ENCODE measurements around the gene STRIP1.
"Not testable (repeated sequence)": the region's sequence is repeated elsewhere in the genome, so short reads cannot be mapped to it uniquely, and the experiment has no call there.

STRIP1 gene

DNA sequence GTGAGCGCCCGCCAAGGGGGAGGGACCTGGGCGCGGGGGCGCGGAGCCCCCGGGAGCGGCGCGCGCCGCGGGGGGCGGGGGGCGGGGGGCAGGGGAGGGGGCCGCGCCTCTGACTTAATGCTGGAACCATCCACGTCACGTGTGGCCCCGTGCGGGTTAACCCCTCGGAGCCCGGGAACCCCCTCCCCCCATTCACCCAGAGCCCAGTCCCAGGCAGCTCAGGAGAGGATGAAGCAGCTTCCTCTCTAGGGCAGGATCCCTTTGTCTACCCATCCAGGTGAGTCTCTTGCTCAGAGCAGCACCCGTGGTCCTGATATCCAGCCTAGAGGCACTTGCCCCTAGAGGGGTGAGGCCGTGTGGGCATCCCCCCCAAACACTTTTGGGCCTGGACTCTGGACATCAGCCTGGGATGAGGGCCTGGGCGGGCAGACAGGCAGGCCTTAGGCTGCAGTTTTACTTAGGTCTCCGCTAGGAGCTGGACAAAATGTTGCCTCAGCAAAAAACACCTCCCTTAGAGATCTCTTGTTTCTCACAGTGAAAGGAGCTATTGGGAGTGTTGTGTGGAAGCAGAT, 36.3 kb downstream of the STRIP1 start, which contains the start of gene ALX3:
Gene ALX3, minus strand, starts transcription at position 2 of the 572 bp plus-strand sequence. CDS start 60 bp downstream, outside the sequence.
- DNase-seq, result no peak

DNA sequence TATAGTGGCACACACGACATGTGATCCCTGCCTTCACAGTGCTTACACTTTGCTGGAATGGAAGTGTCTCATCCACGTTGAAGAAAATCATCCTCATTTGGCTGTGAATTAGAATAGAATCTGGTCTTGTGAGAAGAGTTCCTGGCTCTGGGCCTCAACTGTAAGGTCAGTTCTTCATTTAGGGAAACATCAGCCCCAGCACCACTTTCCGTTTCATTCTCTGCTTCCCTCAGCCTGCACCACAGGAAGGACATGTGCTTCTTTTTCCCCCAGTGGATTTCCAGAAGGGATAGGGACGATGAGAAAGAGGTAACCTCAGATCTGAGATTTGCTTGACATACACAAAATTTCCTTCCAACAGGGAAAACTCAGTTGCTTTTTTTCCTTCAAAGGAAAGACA, 39.7 kb downstream of the STRIP1 start:
- DNase-seq, result no peak

DNA sequence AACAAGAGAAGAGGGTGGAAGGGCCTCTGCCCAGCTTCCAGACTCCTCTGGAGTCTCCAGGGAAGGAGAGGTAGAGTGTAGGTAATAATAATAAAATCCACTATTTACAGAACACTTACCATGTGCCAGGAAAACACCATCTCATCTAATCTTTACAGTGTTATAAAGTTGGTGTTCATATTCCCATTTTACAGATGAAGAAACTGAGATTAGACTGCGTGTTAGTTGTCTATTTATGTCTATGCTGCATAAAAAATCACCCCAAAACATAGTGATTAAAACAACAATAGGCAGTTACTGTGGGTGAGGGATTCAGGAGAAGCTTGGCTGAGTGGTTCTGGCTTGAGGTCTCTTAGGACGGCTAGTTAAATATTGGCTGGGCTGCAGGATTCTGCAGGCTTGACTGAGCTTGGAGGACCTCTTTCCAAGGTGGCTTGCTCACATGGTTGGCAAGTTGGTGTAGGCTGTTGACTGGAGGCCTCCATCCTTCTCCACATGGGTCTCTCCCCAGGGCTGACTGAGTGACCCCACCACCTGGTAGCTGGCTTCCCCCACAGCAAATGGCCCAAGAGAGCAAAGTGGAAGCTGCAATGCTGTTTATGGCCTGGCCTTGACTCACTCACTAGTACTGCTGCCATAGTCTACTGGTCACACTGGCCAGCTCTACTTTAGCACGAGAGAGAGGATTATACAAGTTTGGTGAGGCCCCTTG, 42.5 kb downstream of the STRIP1 start:
- DNase-seq, result no peak

DNA sequence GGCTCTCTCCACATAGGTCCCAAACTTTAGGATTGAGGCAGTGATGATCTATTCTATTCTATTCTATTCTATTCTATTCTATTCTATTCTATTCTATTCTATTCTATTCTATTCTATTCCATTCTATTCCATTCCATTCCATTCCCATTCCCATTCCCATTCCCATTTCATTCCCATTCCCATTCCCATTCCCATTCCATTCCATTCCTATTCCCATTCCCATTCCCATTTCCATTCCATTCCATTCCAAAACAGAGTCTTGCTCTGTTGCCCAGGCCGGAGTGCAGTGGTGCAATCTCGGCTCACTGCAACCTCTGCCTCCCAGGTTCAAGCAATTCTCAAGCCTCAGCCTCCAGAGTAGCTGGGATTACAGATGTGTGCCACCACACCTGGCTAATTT, 45.6 kb downstream of the STRIP1 start:
- DNase-seq, result not testable (repeated sequence)

DNA sequence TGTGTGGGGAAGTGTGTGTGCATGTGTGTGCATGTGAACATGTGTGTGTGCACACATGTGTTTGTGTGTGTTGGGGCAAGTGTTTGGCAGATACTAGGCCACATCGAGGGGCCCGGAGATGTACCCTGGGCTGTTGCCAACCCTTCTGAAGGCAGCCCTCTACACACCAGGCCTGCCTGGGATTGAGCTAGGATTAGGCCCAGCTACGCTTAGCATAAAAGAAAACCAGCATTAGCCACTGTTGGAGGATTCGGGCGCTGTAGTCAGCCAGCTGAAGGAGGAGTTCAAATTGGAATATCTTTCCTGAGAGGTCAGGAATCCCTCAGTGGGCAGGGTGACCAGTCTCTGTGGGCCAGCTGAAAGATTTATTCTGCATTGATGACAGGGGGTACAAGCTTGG, 46.6 kb downstream of the STRIP1 start:
- DNase-seq, result no peak

DNA sequence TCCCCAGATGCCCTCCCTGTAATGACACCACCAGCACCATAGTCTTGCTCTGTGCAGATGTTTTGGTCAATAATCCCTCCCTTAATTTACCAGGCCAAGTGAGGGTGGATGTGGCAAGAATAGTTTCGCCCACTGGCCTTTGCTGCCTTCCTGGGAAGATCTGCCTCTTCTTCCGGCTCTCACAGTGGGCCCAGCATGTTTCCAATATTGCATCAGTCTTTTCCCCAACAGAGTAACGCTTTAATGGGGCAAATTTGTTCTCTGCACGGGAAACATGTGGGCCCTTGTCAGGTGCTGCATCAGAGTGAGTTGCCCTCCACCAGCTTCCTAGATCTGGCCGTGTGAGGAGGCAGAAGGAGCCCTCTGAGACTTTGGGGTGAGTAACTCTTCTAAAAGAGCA, 48.1 kb downstream of the STRIP1 start:
- DNase-seq, result no peak

DNA sequence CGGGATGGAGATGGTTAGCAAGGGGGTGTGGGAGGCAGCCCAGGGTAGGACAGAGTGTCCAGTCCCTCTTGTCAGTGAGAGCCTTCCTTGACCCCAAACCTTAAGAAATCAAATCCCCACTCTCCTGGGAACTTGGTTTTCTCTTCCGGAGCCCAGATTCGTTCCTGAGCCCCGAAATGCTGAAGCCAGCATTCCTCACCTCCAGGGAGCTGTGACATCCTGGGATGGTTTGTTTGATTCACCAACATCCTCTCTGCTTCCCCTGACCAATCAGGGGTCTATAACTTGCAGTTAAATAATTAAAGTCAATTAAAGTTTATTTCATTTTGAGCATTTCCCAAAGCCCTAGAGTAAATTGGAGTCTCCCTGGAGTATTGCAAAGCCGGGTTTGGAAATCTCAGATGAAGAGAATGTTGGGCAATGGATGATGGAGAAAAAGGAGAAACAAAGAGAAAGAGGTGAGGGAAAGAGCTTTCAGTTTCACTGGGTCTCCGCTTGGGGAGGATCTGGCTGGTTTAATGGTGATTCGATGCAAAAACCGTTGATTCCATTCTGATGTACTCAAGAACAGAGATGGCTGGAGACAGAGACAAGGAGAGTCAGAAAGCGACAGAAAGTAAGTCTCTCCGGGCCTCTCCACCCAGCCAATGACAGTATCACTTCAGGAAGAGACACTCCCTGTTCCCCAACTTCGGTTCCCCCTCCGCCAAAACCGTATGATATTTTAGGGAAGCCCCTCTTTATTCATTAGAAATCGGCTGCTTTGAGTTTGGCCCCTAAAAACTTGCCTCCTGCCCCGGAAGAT, 48.8 kb downstream of the STRIP1 start:
- DNase-seq, result no peak

DNA sequence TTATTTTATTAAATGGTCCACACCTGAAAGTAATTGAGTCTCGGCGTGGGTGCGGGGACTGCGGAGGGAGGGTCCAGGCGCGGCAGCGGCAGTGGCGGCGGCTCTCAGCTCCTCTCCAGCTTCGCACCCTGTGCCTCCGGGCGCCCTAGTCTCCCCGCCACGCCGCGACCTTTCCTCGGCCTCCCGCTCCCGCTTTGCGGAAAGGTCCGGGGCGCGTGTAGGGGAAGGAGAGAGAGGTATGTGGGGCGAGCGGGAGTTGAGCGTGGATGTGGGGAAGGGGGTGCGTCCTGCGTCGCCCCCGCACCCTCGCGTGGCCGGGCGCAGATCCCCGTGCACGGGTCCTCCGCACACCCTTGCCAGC, 49.4 kb downstream of the STRIP1 start:
- no peak for DNase-seq

DNA sequence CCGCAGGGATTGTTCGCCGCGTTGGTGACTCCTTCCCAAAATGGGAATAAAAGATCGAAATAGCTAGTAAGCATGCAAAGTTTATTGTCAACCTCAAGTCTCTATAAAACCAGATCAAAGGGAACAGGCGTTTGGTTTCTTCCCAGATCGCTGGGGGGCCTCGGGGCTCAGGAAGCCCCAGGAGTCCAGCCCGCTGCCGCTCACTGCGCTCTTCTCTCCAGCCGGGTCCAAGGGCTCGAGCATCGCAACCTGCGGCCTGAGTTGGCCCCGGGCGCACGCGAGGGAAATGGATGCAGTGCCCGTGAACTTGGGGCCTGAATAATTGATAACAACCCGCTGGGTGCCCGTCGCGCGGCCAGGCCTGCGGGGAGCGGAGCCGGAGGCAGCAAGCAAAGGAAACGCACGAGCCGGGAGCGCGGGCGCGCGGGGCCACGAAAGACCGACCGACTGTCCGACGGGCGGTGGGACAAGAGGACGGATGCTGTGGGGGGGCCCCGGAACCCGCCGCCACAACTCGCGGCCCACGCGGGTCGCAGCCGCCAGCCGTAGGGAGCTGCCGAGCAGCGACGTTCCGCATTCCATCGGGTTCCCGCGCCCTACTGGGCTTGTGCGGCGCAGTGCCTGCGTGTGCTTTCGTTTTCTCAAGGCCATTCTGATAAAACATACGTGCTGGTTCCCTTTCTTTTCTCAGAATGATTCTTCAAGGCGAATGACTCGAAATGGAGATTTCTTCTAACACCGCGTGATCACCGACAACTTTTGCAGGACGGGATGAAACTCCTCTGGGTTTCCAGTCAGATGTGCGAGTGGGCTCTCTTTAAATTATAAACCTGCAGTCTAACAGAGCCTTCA, 50.0 kb downstream of the STRIP1 start:
- no peak for DNase-seq

DNA sequence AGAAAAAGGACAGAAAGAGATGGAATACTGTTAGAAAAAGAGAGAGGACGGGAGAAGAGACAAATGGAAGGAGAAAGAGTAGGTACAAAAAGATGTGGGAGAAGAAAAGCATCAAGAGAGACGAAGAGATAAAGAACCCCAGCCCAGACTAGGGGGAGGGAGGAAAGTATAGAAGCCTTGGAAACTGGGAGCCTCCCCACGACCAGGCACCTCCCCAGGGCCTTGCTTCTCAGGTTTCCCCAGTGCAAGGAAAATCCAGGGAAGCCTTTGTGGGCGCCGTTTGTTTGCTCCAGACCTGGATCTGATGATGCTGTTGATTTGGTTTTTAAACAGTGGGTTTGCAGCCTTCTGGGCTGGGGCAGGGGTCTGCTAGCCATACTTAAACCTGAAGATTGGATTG, 51.2 kb downstream of the STRIP1 start:
- no peak for DNase-seq

DNA sequence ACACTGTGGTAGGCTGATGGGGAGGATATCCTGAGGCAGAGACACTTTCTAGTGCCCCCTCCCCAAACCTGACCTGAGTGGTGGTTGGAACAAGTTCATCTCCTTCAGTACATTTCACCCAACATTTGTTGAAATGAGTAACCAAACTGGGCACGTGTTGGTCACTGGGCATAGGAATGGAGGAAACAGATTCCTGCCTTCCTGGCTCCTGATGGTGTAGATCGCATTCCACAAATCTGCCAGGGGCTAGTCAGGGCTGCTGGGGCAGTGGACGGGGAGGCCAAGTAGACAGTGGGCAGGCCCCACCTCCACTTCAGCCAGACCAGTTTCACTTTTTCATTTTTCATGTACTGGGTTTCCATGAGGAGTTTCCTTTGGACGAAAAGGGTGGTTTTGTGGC, 52.5 kb downstream of the STRIP1 start:
- no peak for DNase-seq

DNA sequence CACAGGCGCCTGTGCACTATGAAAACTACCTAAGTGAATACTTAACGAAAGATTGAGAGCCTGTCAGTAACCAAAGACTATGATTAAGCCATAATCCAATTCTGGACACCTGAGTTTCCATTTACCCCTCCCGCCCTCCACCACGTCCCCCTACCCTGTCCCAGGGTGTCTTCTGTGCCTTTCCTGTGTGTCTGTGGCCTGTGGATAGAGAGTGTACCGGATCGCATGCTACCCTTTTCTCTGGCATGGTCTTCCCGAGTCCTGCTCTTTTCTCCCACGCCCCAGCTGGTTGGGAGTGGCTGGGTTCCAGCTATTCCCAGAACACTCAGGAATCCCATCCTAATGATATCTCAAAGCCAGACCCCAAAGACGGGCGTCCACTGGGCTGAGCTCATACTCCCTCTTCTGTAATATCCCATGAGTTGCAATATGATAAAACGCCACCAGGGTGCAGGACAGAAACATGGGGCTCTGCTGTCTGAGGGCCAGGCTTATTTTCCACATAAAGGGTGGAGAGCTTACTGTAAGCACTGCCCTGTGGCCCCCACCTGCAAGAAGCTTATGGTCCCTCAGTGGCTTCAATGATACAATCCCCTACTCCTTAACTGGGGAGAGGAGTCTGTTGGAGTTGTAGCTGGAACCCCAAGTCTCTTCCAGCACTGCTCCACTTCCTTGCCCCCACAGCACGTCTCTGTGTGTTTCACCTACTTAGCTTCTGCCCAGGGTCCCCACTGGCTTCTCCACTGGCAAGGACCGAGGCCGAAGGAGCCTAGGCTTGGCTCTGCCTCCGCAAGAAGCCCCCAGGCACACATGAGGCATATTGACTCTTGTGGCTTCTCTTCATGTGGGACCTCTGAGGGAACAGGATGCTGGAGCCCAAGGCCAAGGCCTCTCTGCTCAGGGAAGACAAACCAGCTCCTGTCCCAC, 53.7 kb downstream of the STRIP1 start:
- peak; percentile 59 for DNase-seq

DNA sequence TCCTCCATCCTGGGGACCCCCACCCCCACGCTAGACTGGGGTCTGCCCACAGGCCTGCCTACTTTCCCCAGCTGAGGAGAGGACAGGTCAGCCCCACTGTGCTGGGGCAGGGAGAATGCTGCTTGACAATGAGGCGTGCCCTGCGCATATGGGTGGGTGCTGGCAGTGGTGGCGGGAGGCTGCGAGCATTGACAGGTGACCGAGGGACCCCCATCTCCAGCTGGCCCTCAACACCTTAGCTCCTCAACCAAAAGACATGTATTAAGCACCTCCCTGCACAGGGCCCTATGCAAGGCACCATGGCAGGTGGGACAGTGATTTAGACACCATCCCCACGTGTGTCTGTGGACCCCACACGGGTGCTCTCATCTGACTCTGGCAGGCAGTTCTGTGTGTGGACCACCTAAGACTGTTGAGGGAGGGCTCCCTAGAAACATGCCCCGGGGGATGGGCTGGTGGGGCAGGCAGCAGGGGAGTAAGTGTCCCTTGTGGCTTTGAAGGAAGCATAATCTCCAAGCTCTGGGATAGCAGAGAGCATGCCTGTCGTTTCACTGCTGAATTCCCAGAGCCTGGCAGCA, 54.4 kb downstream of the STRIP1 start:
- DNase-seq, result no peak

DNA sequence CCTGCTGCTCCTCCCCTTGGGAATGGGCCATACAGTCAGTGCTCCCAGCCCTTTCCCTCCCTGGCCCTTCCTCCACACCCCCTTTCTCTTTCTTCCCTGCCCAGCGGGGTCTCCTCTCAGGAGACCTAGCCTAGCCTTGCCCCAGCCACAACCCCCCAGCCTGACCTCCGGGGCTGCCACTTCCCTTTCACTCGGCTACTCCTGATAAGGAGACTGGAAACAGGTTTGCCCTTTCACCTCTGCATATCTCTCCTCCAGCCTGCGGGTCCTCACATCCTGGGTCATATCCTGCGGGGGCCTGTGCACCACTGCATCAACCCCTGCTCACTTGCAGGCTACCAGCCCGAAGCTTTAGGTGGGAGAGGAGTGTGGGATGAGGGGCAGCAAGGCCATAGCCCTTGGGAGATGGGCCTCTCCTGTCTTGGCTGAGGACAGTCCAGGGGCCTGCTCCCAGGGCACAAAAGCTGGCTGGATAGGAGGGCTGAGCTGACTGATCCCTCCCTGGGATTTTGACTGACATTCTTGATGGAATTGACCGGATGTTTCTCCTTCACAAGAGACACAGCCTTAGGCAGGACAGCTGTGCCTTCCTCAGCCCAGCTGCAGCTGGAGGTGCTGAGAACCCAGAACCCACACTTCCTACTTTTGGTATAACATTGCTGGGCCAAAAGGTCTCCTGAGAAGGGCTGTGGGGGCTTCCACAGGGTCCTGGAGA, 55.3 kb downstream of the STRIP1 start:
- DNase-seq, result no peak

DNA sequence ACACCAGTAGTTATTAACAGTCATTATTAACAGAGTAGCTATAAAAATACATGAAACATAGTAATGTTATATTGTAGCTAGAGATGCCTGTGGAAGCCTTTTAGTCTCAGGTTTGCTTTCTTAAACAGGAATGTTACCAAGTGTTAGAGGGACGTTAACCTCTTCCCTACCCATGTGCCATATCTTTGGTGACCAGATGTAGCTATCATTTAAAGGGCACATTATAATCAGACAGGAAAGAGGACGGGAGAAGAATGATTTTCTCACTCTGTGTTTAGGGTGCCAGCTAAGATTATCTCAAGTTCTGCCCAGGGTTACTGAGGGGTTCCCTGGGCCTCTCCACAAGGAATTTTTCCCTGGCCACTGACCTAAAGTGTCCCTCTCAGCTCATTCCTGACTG, 57.0 kb downstream of the STRIP1 start:
- DNase-seq, result no peak

DNA sequence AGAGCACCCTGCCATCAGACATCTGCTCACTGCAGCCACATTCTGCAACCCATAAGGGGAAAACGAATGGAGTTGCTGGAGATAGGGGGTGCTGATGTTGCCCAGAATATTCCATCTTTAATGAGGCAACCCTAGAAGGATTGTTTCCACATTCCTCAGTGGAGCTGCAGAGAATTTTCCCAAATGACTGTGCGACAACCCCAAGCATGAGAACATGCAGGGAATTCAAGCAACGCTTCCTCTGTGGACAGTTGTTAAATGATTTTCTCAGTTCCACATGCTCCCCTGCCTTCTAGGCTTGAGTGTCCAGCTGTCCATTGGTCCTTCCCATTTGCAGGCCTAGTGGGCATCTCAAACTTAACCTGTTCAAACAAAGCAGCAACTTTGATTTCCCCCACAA, 57.4 kb downstream of the STRIP1 start:
- peak; percentile 22 for DNase-seq

DNA sequence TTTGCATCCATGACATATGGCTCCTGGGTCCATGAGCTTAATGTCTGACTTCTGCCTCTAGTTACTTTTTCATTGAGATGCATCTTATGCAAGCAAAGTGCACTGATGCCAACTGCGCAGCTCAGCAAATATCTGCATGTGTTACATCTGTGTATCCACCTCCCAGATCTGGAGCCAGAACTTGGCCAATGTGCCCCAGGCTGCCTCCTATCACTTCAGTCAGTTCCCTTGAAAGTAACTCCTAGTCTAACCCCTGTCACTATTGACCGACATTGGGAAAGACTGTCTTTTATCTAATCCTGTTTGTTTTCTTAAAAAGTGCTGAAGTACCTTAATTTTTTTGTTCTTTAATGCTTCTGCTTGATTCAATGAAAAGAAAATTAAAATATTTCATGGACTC, 58.6 kb downstream of the STRIP1 start:
- no peak for DNase-seq

DNA sequence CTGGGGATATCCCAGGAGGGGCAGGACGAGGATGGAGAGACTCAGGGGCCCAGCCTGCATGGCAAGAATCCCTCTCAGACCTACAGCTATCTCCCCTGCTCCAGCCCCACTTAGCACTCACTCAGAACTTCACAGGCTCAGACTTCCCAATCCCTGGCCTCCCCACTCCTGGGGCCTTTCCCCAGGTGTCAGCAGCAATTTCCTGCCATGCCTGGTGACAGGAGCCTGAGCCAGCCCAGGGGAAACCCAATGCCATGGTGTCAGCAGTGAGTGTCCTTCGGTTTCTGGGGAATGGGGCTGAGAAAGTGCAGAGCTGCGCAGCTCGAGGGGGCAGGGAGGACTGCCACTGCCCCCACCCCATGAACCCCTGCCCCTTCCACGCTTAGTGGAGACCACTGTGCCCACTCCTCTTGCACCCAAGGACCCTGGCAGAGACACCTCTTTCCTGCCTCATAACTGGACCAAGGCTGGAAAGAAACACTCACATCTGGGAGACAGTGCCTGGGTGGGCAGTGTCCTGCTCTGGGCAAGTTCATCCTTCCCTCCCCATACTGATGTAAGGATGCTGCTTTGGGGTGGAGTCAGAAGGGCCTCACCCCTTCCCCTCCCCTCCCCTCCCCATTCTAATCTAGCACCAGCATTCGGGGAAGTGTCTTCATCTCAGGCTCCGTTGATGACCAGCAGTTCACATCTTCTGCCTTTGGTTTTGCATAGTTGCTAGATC, 60.7 kb downstream of the STRIP1 start:
- DNase-seq, result no peak

DNA sequence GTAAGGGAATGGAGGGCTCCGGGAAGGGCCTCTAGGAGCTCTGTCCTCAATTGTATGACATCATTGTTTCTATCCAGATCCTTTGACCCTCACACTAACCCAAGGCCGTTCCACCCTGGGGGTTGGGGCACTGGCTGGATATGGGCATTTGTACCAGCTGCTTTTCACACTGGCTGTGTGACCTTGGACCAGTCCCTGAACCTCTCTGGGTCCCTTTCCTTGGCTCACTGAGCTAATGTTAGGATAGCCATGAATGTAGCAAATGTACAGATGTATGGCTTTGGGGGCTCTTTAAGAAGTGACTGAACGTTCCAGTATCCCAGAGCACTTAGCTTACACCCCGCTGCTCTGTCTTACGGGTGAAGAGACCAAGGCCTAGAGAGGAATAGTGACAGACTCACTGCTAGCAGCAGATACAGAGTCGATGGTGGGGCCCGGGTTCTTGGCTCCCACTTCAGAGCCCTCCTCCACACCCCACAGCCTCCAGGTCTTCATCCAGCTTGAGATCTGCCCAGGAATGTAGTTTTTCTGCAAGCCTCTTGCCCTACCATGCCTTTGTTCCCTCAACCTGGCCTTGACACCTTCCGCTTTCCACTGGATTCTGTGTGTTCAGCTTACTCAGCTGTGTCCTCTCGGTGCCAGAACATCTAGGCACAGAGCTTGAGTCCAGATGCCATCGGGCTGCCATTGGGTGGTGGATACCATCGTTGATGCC, 63.2 kb downstream of the STRIP1 start:
- DNase-seq, result no peak
